Dedifferentiated amniotic fluid mesenchymal stem cell (primary cell): Measurements from ENCODE around the gene TEX14.
A peak's percentile ranks its signal among the peaks of the same experiment; 100 is the strongest.
"Not testable (repeated sequence)": the region's sequence is repeated elsewhere in the genome, so short reads cannot be mapped to it uniquely, and the experiment has no call there.

Experiments
- DNase-seq: peaks from one replicate; pipeline ENCODE4 v3.0.0-alpha.2; 2016; ENCODE audit errors: extremely low spot score

Gene TEX14

GRCh38 chr17:58560511-58560910 lies 131.3 kb downstream of the TEX14 start:
- no peak for DNase-seq

- no peak for DNase-seq
Measured at GRCh38 chr17:58557981-58558380, 133.9 kb downstream of the TEX14 start.

GRCh38 chr17:58556833-58557250 lies 135.0 kb downstream of the TEX14 start:
- DNase-seq, result no peak

GRCh38 chr17:58555109-58555508 lies 136.7 kb downstream of the TEX14 start:
- DNase-seq, result not testable (repeated sequence)

GRCh38 chr17:58541249-58541648 lies 150.6 kb downstream of the TEX14 start:
- DNase-seq, result no peak

- no peak for DNase-seq
Measured at GRCh38 chr17:58539698-58540097, 152.1 kb downstream of the TEX14 start.

GRCh38 chr17:58538811-58539409 lies 152.9 kb downstream of the TEX14 start:
- DNase-seq, result no peak

GRCh38 chr17:58537266-58537665 lies 154.6 kb downstream of the TEX14 start:
- no peak for DNase-seq

GRCh38 chr17:58536542-58536941 lies 155.3 kb downstream of the TEX14 start:
- DNase-seq, result no peak

- DNase-seq, result no peak
Measured at GRCh38 chr17:58535431-58535830, 156.4 kb downstream of the TEX14 start.

- no peak for DNase-seq
Measured at GRCh38 chr17:58534901-58535421, 156.9 kb downstream of the TEX14 start.

- DNase-seq, result no peak
Measured at GRCh38 chr17:58534331-58534730, 157.5 kb downstream of the TEX14 start.

GRCh38 chr17:58533616-58534188 lies 158.1 kb downstream of the TEX14 start:
- no peak for DNase-seq

GRCh38 chr17:58532555-58532951 lies 159.3 kb downstream of the TEX14 start:
- no peak for DNase-seq

GRCh38 chr17:58531661-58532554 lies 159.9 kb downstream of the TEX14 start:
- no peak for DNase-seq

- DNase-seq, result no peak
Measured at GRCh38 chr17:58531122-58531521, 160.7 kb downstream of the TEX14 start.

- DNase-seq, result no peak
Measured at GRCh38 chr17:58530655-58531054, 161.2 kb downstream of the TEX14 start.

GRCh38 chr17:58529275-58529674 lies 162.6 kb downstream of the TEX14 start:
- no peak for DNase-seq

- no peak for DNase-seq
Measured at GRCh38 chr17:58528443-58528842, 163.4 kb downstream of the TEX14 start.

- no peak for DNase-seq
Measured at GRCh38 chr17:58527949-58528348, 163.9 kb downstream of the TEX14 start.

- DNase-seq, result no peak
Measured at GRCh38 chr17:58527306-58527705, 164.5 kb downstream of the TEX14 start.

- peak; percentile 53 for DNase-seq
Measured at GRCh38 chr17:58525239-58525638, 166.6 kb downstream of the TEX14 start.

GRCh38 chr17:58521680-58522079 lies 170.2 kb downstream of the TEX14 start:
- no peak for DNase-seq
